Measurements from ENCODE around the gene KANK2. TPM values are rescaled to one million over a fixed set of nuclear protein-coding genes. Genes with fewer than 3 reads are reported as not detected.

Gene KANK2
- total and polyA plus RNA-seq, 2 of the 8 experiments (the other 6 are each of a cell fraction or from before 2014, with no cell fraction given), result 25.2 to 42.3 TPM

DNA sequence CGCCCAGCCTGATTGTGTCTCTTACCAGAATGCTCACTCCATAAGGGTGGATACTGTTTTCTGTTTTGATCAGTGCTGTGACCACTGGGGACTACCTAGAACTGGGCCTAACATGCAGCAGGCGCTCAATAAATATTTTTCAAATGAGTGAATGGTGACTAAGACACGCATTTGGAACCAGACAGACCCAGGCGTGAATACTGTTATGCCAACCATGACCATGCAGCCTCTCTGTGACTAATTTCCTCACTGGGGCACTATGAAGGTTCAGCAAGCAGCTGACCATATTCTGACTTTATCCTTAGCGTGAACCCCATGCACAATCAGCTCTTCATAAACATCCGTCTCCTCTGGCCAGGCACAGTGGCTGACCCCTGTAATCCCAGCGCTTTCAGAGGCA lies 28.8 kb downstream of the KANK2 start:
- H2AFZ ChIP-seq (ENCODE audit: low read length), result no peak overlapping the region
- no peak overlapping the region for H2BK5ac ChIP-seq (ENCODE audit: low read depth, low read length)
- POLR2A ChIA-PET (ENCODE audit: partially characterized antibody), result interaction anchor here (0.6 to 2.6 kb wide), 4 partner anchors 13 to 27 kb away, joined by 3 to 6 read pairs (median 4); partner anchors contain the start of gene SPC24
- CTCF ChIA-PET (ENCODE audit: partially characterized antibody), result interaction anchor here (1.0 to 1.4 kb wide), 2 partner anchors 30 to 43 kb away, joined by 3 to 5 read pairs; no protein-coding TSS in a partner anchor
- no peaks in the 10 kb centered on the region for H3K79me2 ChIP-seq (ENCODE audit: control insufficient read depth in 1 of 2, insufficient read depth in 2 of 2, low read length in 2 of 2)
- H3K9ac ChIP-seq (replicated peaks in 1 of 4; ENCODE audit: extremely low read depth in 1 of 4, low read depth in 3 of 4, low read length in 3 of 4), result no peak overlapping the region
- DNase-seq (ENCODE audit: low read depth in 1 of 2, low spot score in 2 of 2), result no peak
- no peak overlapping the region for H3K18ac ChIP-seq (ENCODE audit: extremely low read depth, low read length)
- H4K8ac ChIP-seq (ENCODE audit: extremely low read depth, insufficient read depth, low read length), result no peak overlapping the region
- H4K91ac ChIP-seq (replicated peaks; ENCODE audit: insufficient read length, low read length), result no peak overlapping the region
- H3K4ac ChIP-seq (replicated peaks; ENCODE audit: insufficient read length, low read depth, low read length), result no peak overlapping the region
- no peak overlapping the region for H2BK15ac ChIP-seq (ENCODE audit: low read length)
- H2AK5ac ChIP-seq (ENCODE audit: low read depth, low read length), result no peak overlapping the region
- no peaks in the 10 kb centered on the region for H3K79me1 ChIP-seq (ENCODE audit: low read depth, low read length)
- H3K36me3 ChIP-seq (ENCODE audit: control insufficient read depth in 2 of 4, insufficient read depth in 4 of 4, low read length in 3 of 4), result peaks cover 0 to 18% (median 10%) of the 10 kb centered on the region in 4 experiments; a peak in 7 of 8 replicates
- H3K27me3 ChIP-seq (replicated peaks in 1 of 4; ENCODE audit: control insufficient read depth in 3 of 4, extremely low read depth in 1 of 4, insufficient read depth in 3 of 4, low read length in 3 of 4), result no peaks in the 10 kb centered on the region
- H3K23ac ChIP-seq (ENCODE audit: insufficient read length), result no peak overlapping the region
- H3K9me3 ChIP-seq (ENCODE audit: insufficient read depth in 2 of 2, low read depth in 1 of 2, low read length in 1 of 2), result no peaks in the 10 kb centered on the region
- H2BK20ac ChIP-seq (ENCODE audit: low read length), result no peak overlapping the region
- no peak overlapping the region for H3K4me3 ChIP-seq (ENCODE audit: extremely low read depth in 1 of 4, insufficient read depth in 2 of 4, low read depth in 3 of 4, low read length in 4 of 4)
- H3K4me2 ChIP-seq (ENCODE audit: insufficient read depth in 1 of 2, low read depth in 2 of 2, low read length in 2 of 2), result no peak overlapping the region
- 92% methylated on average over 7 of the region's 7 CpGs; no CpG with 5 or more reads in 1 of the 2 experiments for WGBS, 2 experiments (ENCODE audit: extremely low coverage in 1 of 2, insufficient coverage in 1 of 2, insufficient read length in 1 of 2, insufficient replicate concordance in 2 of 2, low coverage in 1 of 2, low lambda C conversion rate in 2 of 2, missing lambda C conversion rate in 1 of 2)
- H3K4me1 ChIP-seq (replicated peaks in 1 of 4; ENCODE audit: control insufficient read depth in 3 of 4, insufficient read depth in 4 of 4, low read length in 3 of 4), result no peaks in the 10 kb centered on the region
- no peak for FAIRE-seq
- no peak overlapping the region for H3K14ac ChIP-seq (ENCODE audit: insufficient read length)
- peaks cover 0 to 3% of the 10 kb centered on the region in 2 experiments for H4K20me1 ChIP-seq (replicated peaks in 1 of 2; ENCODE audit: control insufficient read depth in 1 of 2, insufficient read depth in 2 of 2, low read length in 2 of 2)
- no peak overlapping the region for H2BK120ac ChIP-seq (replicated peaks; ENCODE audit: low read depth, low read length)
- H2BK12ac ChIP-seq (ENCODE audit: low read depth, low read length), result no peak overlapping the region
- no peak overlapping the region for H3K27ac ChIP-seq (ENCODE audit: low read depth, low read length)
- no peak overlapping the region for H3K56ac ChIP-seq (replicated peaks; ENCODE audit: insufficient read length, low read depth, low read length)
- H4K5ac ChIP-seq (ENCODE audit: insufficient read length, low read depth, low read length), result no peak overlapping the region
- no peaks in the 10 kb centered on the region for H3K23me2 ChIP-seq (ENCODE audit: low read depth, low read length)
- TF ChIP-seq CEBPB (IDR thresholded peaks at IDR 0.05; ENCODE audit: low read depth, low read length) (no peak), MAFK (IDR thresholded peaks at IDR 0.05; ENCODE audit: low read depth, low read length) (no peak), POLR2AphosphoS5 (IDR thresholded peaks at IDR 0.05; ENCODE audit: low read depth, low read length) (no peak), SP1 (IDR thresholded peaks at IDR 0.05; ENCODE audit: low read depth, low read length) (no peak), EP300 (IDR thresholded peaks at IDR 0.05; ENCODE audit: borderline replicate concordance in 1 of 2, low read depth in 2 of 2, low read length in 2 of 2) (no peak), ASH2L (IDR thresholded peaks at IDR 0.05; ENCODE audit: low read length) (no peak)
- TF ChIP-seq, protein P1, sequence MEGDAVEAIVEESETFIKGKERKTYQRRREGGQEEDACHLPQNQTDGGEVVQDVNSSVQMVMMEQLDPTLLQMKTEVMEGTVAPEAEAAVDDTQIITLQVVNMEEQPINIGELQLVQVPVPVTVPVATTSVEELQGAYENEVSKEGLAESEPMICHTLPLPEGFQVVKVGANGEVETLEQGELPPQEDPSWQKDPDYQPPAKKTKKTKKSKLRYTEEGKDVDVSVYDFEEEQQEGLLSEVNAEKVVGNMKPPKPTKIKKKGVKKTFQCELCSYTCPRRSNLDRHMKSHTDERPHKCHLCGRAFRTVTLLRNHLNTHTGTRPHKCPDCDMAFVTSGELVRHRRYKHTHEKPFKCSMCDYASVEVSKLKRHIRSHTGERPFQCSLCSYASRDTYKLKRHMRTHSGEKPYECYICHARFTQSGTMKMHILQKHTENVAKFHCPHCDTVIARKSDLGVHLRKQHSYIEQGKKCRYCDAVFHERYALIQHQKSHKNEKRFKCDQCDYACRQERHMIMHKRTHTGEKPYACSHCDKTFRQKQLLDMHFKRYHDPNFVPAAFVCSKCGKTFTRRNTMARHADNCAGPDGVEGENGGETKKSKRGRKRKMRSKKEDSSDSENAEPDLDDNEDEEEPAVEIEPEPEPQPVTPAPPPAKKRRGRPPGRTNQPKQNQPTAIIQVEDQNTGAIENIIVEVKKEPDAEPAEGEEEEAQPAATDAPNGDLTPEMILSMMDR (IDR thresholded peaks at IDR 0.05; ENCODE audit: control extremely low read depth in 1 of 3, insufficient read depth in 1 of 3, low read depth in 1 of 3, low read length in 3 of 3), result no peak

Measured in H1 (cell line).